Measurements from ENCODE around the gene ASB2. TPM values are rescaled to one million over a fixed set of nuclear protein-coding genes. Genes with fewer than 3 reads are reported as not detected.

ASB2 gene
- polyA plus RNA-seq, 1 experiment, result 1.6 TPM

DNA sequence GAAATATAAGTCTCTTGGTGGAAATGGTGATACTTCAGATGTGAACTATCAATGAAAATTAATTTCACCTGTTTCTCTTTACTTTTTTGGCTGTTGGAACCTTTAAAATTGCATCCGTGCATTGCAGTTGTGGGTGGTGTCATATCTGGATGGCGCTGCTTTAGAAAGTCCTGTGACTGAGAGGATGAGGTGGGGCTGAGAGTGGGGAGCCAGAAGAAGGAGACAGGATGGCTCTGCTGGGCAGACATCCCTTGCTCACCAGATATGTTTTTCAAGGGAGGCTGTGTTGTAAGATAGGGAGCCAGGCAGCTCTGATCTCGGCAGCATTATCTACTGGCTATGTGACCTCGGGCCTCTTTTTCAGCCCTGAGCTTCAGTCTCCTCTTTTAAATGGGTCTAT lies 12.7 kb downstream of the ASB2 start:
- ChIA-PET CTCF (no interaction called here), POLR2A (no interaction called here)
- no peaks in the 10 kb centered on the region for H3K27me3 ChIP-seq (ENCODE audit: control insufficient read depth, insufficient read depth, low read length)
- TF ChIP-seq, protein P1, sequence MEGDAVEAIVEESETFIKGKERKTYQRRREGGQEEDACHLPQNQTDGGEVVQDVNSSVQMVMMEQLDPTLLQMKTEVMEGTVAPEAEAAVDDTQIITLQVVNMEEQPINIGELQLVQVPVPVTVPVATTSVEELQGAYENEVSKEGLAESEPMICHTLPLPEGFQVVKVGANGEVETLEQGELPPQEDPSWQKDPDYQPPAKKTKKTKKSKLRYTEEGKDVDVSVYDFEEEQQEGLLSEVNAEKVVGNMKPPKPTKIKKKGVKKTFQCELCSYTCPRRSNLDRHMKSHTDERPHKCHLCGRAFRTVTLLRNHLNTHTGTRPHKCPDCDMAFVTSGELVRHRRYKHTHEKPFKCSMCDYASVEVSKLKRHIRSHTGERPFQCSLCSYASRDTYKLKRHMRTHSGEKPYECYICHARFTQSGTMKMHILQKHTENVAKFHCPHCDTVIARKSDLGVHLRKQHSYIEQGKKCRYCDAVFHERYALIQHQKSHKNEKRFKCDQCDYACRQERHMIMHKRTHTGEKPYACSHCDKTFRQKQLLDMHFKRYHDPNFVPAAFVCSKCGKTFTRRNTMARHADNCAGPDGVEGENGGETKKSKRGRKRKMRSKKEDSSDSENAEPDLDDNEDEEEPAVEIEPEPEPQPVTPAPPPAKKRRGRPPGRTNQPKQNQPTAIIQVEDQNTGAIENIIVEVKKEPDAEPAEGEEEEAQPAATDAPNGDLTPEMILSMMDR (IDR thresholded peaks at IDR 0.05; ENCODE audit: low read depth, low read length), result no peak
- no peak for DNase-seq (ENCODE audit: low read depth, low spot score)
- H3K27ac ChIP-seq (ENCODE audit: low read depth, low read length), result no peak overlapping the region
- peaks cover 4% of the 10 kb centered on the region; the same call in 1 of the 2 replicates for H3K9me3 ChIP-seq (ENCODE audit: control insufficient read depth, insufficient read depth, low read length)
- H3K4me3 ChIP-seq (ENCODE audit: low read depth, low read length), result no peak overlapping the region

DNA sequence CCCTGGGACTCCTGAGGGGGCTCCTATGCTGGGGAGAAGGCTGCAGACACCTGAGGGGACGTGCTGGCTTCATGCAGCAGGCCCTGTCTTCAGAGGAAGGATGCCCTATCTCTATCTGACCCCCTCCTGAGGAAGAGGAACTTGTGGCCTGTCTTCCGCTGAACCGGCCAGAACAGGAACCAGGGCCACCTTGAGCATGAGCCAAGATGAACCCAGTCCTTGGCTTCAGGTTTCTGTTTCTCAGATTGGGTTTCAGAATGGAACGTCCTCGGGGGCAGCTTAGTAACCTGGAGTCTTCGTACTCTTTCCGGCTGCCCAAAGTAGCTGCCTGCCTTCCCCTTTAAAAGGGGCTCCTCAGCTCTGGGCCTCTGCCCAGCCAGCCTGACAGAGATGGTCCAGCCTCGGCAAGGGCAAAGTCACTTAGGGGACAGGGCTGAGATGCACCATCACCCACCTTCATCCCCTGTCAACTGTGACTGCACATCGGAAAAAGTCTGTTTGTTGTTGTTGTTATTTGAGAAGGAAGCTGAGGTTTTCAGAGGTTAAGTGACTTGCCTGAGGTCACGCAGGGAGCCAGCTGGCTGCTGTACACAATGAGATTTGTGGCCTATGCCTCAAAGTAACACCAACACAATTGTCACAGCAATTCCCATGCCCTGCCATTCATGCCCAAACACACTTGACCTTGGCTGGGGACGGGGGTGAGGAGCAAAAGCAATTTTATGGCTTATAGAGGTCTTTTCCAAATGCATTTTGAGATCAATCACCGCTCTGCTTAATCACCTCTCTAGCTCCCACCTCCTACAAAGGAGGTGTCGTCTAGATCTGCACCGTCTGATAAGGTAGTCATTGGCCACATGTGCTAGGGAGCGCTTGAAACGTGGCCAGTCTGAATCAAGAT lies 13.4 kb downstream of the ASB2 start:
- ChIA-PET POLR2A (no interaction called here), CTCF (no interaction called here)
- Histone ChIP-seq H3K27ac (ENCODE audit: low read depth, low read length) (no peak overlapping the region), H3K27me3 (ENCODE audit: control insufficient read depth, insufficient read depth, low read length) (no peaks in the 10 kb centered on the region), H3K4me3 (ENCODE audit: low read depth, low read length) (no peak overlapping the region), H3K9me3 (ENCODE audit: control insufficient read depth, insufficient read depth, low read length) (peaks cover 4% of the 10 kb centered on the region; the same call in 1 of the 2 replicates)
- TF ChIP-seq, protein P1 (IDR thresholded peaks at IDR 0.05; ENCODE audit: low read depth, low read length), result no peak
- no peak for DNase-seq (ENCODE audit: low read depth, low spot score)

DNA sequence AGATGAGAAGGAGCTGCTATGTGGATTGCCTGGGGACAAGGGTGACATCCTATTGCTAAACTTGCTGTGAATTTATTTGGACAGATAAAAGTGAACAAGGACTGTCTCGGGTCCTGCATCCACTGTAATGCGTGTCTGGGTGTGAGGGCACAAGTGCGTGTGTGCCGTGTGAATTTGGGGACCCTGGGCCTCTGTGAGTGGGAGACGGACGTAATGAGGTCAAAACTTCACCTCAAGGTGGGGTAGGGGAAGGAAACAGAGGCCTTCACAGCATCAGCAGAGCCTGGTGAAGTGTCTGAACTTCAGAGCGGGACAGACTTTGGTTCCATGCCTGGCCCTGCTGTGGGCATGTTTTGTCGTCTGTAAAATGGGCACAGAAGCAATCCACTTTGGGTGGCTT lies 14.8 kb downstream of the ASB2 start:
- POLR2A ChIA-PET, result no interaction called here
- H3K27ac ChIP-seq (ENCODE audit: low read depth, low read length), result no peak overlapping the region
- no peaks in the 10 kb centered on the region for H3K27me3 ChIP-seq (ENCODE audit: control insufficient read depth, insufficient read depth, low read length)
- CTCF ChIA-PET, result interaction anchor here (1.3 kb wide), 1 partner anchor 43 kb away, joined by 4 read pairs; no protein-coding TSS in a partner anchor
- H3K4me3 ChIP-seq (ENCODE audit: low read depth, low read length), result no peak overlapping the region
- H3K9me3 ChIP-seq (ENCODE audit: control insufficient read depth, insufficient read depth, low read length), result peaks cover 4% of the 10 kb centered on the region; the same call in 1 of the 2 replicates
- DNase-seq (ENCODE audit: low read depth, low spot score), result no peak
- TF ChIP-seq, protein P1 (IDR thresholded peaks at IDR 0.05; ENCODE audit: low read depth, low read length), result no peak

DNA sequence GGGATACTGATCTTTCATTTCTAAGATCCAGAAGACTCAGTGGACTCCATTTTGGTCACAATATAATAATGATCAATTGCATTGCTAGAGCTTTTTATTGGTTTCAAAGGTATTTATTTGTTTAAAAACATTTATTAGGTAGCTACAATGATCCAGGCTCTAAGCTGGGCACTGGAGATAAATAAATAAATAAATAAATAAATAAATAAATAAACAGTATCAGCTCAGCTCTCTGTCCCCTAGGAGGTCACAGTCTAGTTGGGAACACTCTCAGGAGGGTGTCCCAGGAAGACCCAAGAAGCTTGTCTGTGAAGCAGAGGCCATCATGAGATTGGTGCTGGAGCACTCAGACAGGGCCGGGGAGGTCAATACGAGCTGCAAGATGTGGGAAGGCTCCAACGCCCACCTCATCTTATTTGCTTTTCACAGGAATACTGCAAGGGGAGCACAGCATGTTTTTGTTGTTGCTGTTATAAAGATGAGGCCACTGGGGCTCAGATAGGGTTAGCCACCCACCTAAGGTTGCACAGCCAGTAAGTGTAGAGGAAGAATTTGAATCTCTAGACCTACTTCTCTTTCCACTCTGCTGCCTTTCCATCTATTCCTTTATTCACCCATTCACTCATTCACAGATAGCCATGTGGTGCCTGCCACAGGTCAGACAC lies 15.5 kb downstream of the ASB2 start:
- Histone ChIP-seq H3K9me3 (ENCODE audit: control insufficient read depth, insufficient read depth, low read length) (peaks cover 4% of the 10 kb centered on the region; the same call in 1 of the 2 replicates), H3K4me3 (ENCODE audit: low read depth, low read length) (no peak overlapping the region), H3K27ac (ENCODE audit: low read depth, low read length) (no peak overlapping the region), H3K27me3 (ENCODE audit: control insufficient read depth, insufficient read depth, low read length) (no peaks in the 10 kb centered on the region)
- TF ChIP-seq, protein P1 (IDR thresholded peaks at IDR 0.05; ENCODE audit: low read depth, low read length), result no peak
- no peak for DNase-seq (ENCODE audit: low read depth, low spot score)
- ChIA-PET CTCF (interaction anchor here (1.3 to 2.9 kb wide), 2 partner anchors 21 to 43 kb away, joined by 4 to 17 read pairs; no protein-coding TSS in a partner anchor), POLR2A (interaction anchor here (0.8 kb wide), 1 partner anchor 10 kb away, joined by 5 read pairs; no protein-coding TSS in a partner anchor)

Measured in AG04450 (cell line).